BE2C (cell line): ENCODE measurements around the gene TRAP1.

ENCODE experiments used
- DNase-seq: peaks from one replicate; pipeline ENCODE4 v3.0.0-alpha.2; 2020
- H3K27me3 ChIP-seq: fragments of 250-450 bp; sonication (Bioruptor Pico); 2 replicates; pipeline ENCODE4 v1.5.1; 2020; ENCODE audit warnings: mild to moderate bottlenecking
- H3K36me3 ChIP-seq: fragments of 250-450 bp; sonication (Bioruptor Pico); 2 replicates; pipeline ENCODE4 v1.5.1; 2020; ENCODE audit warnings: mild to moderate bottlenecking
- H3K4me1 ChIP-seq: fragments of 250-450 bp; sonication (Bioruptor Pico); 2 replicates; pipeline ENCODE4 v1.5.1; 2020
- H3K4me3 ChIP-seq: 2 replicates; pipeline ENCODE4 v1.5.1; 2011; ENCODE audit warnings: low read depth, low read length
- H3K9me3 ChIP-seq: fragments of 250-450 bp; sonication (Bioruptor Pico); 2 replicates; pipeline ENCODE4 v1.5.1; 2020
- CTCF ChIP-seq: IDR thresholded peaks from 2 replicates; pipeline ENCODE4 v1.5.1; 2012; ENCODE audit warnings: mild to moderate bottlenecking, low read depth, low read length

The TRAP1 gene

GRCh38 chr16:3642397-3643094 is 74.8 kb downstream of the TRAP1 start:
- Histone ChIP-seq H3K27me3 (no peaks in the 10 kb centered on the region), H3K36me3 (no peaks in the 10 kb centered on the region), H3K4me1 (peaks cover 31% of the 10 kb centered on the region), H3K9me3 (no peaks in the 10 kb centered on the region), H3K4me3 (peak overlapping the region; percentile 39)
- DNase-seq: peak; percentile 93
- TF ChIP-seq CTCF: no peak

GRCh38 chr16:3641801-3642396 is 75.4 kb downstream of the TRAP1 start:
- H3K4me1 ChIP-seq: peaks cover 35% of the 10 kb centered on the region
- H3K27me3 ChIP-seq: no peaks in the 10 kb centered on the region
- H3K4me3 ChIP-seq: no peak overlapping the region
- DNase-seq: no peak
- H3K9me3 ChIP-seq: no peaks in the 10 kb centered on the region
- TF ChIP-seq CTCF: no peak
- H3K36me3 ChIP-seq: no peaks in the 10 kb centered on the region

GRCh38 chr16:3640632-3641501 is 76.5 kb downstream of the TRAP1 start:
- no peak for TF ChIP-seq CTCF
- Histone ChIP-seq H3K9me3 (no peaks in the 10 kb centered on the region), H3K4me3 (no peak overlapping the region), H3K27me3 (no peaks in the 10 kb centered on the region), H3K4me1 (peaks cover 30% of the 10 kb centered on the region), H3K36me3 (no peaks in the 10 kb centered on the region)
- DNase-seq: no peak

GRCh38 chr16:3640207-3640606 is 77.1 kb downstream of the TRAP1 start:
- Histone ChIP-seq H3K36me3 (no peaks in the 10 kb centered on the region), H3K4me1 (peaks cover 27% of the 10 kb centered on the region), H3K9me3 (no peaks in the 10 kb centered on the region), H3K27me3 (no peaks in the 10 kb centered on the region), H3K4me3 (no peak overlapping the region)
- peak; percentile 44 for DNase-seq
- no peak for TF ChIP-seq CTCF

- peaks cover 27% of the 10 kb centered on the region for H3K4me1 ChIP-seq
- no peaks in the 10 kb centered on the region for H3K36me3 ChIP-seq
- no peaks in the 10 kb centered on the region for H3K27me3 ChIP-seq
- no peaks in the 10 kb centered on the region for H3K9me3 ChIP-seq
- no peak for TF ChIP-seq CTCF
- DNase-seq: no peak
- no peak overlapping the region for H3K4me3 ChIP-seq
Measured at GRCh38 chr16:3638916-3639644, 78.2 kb downstream of the TRAP1 start.
